OCI-LY3 (cell line): ENCODE measurements around the gene UQCRFS1.

Experiments
- H2AFZ ChIP-seq: fragments of 200-600, 300-600 bp; shearing (Covaris generic); 2 replicates; pipeline ENCODE4 v1.6.0; 2014; ENCODE audit warnings: antibody characterized with exemption, low read depth, low read length
- H3K27ac ChIP-seq: fragments of 200-600, 300-600 bp; sonication (generic); 2 replicates; pipeline ENCODE4 v1.5.1; 2014; ENCODE audit warnings: mild to moderate bottlenecking, low read length, moderate library complexity, mixed read lengths
- H3K27me3 ChIP-seq: fragments of 200-600, 300-600 bp; sonication (generic); 2 replicates; pipeline ENCODE4 v1.6.1; 2014; ENCODE audit warnings: low read depth, low read length, mixed read lengths
- H3K36me3 ChIP-seq: fragments of 200-600, 300-600 bp; sonication (generic); replicated peaks from 2 replicates; pipeline ENCODE3; 2014; ENCODE audit warnings: low read depth, low read length, mixed read lengths
- H3K4me1 ChIP-seq: fragments of 300-600, 200-600 bp; sonication (generic); 2 replicates; pipeline ENCODE4 v1.6.1; 2014; ENCODE audit warnings: low read length, mixed read lengths
- H3K4me2 ChIP-seq: fragments of 200-600, 300-600 bp; sonication (generic); 2 replicates; pipeline ENCODE4 v1.6.1; 2014; ENCODE audit warnings: low read length, mixed read lengths
- H3K4me3 ChIP-seq: fragments of 300-600, 200-600 bp; sonication (generic); 2 replicates; pipeline ENCODE4 v1.5.1; 2014; ENCODE audit warnings: antibody characterized with exemption, mild to moderate bottlenecking, low read length, moderate library complexity
- H3K79me2 ChIP-seq: fragments of 300-600, 200-600 bp; shearing (Covaris generic); 2 replicates; pipeline ENCODE4 v1.6.1; 2014; ENCODE audit warnings: mild to moderate bottlenecking, low read length, mixed read lengths
- H3K9ac ChIP-seq: fragments of 300-600, 200-600 bp; shearing (Covaris generic); 2 replicates; pipeline ENCODE4 v1.6.0; 2014; ENCODE audit warnings: mild to moderate bottlenecking, low read length, moderate library complexity
- H3K9me3 ChIP-seq: fragments of 200-600, 300-600 bp; shearing (Covaris generic); 2 replicates; pipeline ENCODE4 v1.6.1; 2014; ENCODE audit warnings: low read length, mixed read lengths; ENCODE audit not compliant: insufficient read depth
- H4K20me1 ChIP-seq: fragments of 200-600, 300-600 bp; sonication (generic); 2 replicates; pipeline ENCODE4 v1.6.1; 2016; ENCODE audit warnings: low read length, mixed read lengths; ENCODE audit not compliant: insufficient read depth
- EZH2phosphoT487 ChIP-seq: fragments of 200-600 bp; shearing (Covaris generic); IDR thresholded peaks from 2 replicates; pipeline ENCODE4 v1.6.1; 2018; ENCODE audit warnings: antibody characterized with exemption, mixed run types, low read depth
- TF ChIP-seq, protein P1 (sequence below): fragments of 200-600, 300-600 bp; sonication (generic); IDR thresholded peaks from 2 replicates; pipeline ENCODE4 v1.5.1; 2014; ENCODE audit warnings: antibody characterized with exemption, low read length, low read depth

The UQCRFS1 gene

DNA sequence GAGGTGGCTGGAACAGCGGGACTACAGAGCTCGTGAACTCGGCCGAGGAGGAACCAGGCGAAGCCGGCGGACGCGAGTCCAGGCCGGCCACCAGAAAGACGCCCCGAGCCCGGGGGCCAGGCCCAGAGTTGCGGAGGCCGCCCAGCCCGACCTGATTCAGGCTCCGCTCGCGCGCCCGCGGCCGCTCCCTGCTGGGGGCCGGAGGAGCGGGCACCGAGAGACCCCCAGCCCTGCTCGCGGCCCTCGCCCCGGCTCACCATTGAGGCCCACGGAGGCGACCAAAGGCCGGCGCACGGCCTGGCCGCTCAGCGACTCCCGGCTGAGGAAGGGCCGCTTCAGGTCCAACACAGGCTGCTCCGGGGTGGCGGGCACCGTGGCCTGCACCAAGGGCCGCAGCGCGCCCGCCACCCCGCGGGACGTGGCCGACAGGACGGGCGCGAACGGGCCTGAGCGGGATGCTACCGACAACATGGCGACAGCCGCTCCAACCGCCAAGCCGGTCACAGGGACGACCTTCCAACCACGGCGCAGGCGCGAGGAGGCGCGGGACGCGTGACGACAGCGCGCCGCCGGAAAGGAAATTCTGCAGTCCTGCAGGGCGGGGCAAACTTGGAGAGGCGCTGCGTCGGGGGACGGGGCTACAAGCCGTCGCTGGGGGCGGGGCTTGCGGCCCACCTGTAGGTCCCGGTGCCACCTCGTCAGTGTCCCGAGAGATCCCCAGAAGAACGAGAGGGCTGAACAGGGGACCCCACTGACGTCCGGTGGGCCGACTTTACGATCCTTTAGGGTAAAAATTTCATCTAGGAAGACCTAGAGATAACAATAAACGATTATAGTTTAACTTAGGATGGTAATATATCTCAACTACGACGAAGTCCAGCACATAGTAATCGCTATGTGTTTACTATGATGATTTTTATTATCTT, at the start of gene UQCRFS1:
Gene UQCRFS1 (minus strand): TSS at position 504 of the 926 bp plus-strand sequence. CDS start 33 bp downstream, at position 471.
- H3K4me3 ChIP-seq, result peak within 1 kb of the TSS; percentile 98
- peak within 1 kb of the TSS; percentile 57 for H3K27ac ChIP-seq
- H3K4me2 ChIP-seq, result peak within 1 kb of the TSS; percentile 81
- H3K9me3 ChIP-seq, result 0 out of 2 replicates have a peak, but pooled peaks cover 4% of the 10 kb centered on the region
- peaks cover 19% of the 10 kb centered on the region for H3K4me1 ChIP-seq
- peaks cover 20% of the 10 kb centered on the region for H3K36me3 ChIP-seq
- H3K79me2 ChIP-seq, result peaks cover 51% of the 10 kb centered on the region
- peak within 1 kb of the TSS; percentile 97 for H3K9ac ChIP-seq
- peak within 1 kb of the TSS; percentile 98 for H2AFZ ChIP-seq
- H3K27me3 ChIP-seq, result no peaks in the 10 kb centered on the region
- peaks cover 34% of the 10 kb centered on the region for H4K20me1 ChIP-seq
- TF ChIP-seq, protein P1, sequence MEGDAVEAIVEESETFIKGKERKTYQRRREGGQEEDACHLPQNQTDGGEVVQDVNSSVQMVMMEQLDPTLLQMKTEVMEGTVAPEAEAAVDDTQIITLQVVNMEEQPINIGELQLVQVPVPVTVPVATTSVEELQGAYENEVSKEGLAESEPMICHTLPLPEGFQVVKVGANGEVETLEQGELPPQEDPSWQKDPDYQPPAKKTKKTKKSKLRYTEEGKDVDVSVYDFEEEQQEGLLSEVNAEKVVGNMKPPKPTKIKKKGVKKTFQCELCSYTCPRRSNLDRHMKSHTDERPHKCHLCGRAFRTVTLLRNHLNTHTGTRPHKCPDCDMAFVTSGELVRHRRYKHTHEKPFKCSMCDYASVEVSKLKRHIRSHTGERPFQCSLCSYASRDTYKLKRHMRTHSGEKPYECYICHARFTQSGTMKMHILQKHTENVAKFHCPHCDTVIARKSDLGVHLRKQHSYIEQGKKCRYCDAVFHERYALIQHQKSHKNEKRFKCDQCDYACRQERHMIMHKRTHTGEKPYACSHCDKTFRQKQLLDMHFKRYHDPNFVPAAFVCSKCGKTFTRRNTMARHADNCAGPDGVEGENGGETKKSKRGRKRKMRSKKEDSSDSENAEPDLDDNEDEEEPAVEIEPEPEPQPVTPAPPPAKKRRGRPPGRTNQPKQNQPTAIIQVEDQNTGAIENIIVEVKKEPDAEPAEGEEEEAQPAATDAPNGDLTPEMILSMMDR, result no peak
- TF ChIP-seq EZH2phosphoT487, result no peak

DNA sequence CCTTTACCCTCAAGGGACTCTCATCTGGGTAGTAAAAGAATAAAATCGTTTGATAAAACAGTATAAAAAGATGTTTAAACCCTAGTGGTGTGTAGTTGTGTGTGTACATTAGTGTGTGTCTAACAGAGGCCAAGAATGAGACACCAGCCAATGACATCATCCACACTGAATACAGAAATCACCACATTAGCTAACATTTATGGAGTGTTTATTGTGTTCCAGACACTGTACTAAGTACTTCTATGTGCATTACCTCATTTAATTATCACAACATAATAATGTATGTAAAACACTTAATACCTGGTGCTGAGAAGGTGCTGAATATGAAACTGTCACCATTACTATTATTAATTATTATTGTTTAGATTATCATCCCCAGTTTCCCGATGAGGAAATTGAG, 49.1 kb upstream of the UQCRFS1 start:
- Histone ChIP-seq H2AFZ (no peak overlapping the region), H3K4me2 (no peak overlapping the region), H3K79me2 (no peaks in the 10 kb centered on the region), H3K36me3 (no peaks in the 10 kb centered on the region), H3K27ac (no peak overlapping the region), H3K9me3 (no peaks in the 10 kb centered on the region), H3K4me1 (peaks cover 8% of the 10 kb centered on the region; the same call in 1 of the 2 replicates), H4K20me1 (no peaks in the 10 kb centered on the region), H3K4me3 (no peak overlapping the region), H3K9ac (no peak overlapping the region), H3K27me3 (no peaks in the 10 kb centered on the region)
- TF ChIP-seq, protein P1, result no peak
- TF ChIP-seq EZH2phosphoT487, result no peak

DNA sequence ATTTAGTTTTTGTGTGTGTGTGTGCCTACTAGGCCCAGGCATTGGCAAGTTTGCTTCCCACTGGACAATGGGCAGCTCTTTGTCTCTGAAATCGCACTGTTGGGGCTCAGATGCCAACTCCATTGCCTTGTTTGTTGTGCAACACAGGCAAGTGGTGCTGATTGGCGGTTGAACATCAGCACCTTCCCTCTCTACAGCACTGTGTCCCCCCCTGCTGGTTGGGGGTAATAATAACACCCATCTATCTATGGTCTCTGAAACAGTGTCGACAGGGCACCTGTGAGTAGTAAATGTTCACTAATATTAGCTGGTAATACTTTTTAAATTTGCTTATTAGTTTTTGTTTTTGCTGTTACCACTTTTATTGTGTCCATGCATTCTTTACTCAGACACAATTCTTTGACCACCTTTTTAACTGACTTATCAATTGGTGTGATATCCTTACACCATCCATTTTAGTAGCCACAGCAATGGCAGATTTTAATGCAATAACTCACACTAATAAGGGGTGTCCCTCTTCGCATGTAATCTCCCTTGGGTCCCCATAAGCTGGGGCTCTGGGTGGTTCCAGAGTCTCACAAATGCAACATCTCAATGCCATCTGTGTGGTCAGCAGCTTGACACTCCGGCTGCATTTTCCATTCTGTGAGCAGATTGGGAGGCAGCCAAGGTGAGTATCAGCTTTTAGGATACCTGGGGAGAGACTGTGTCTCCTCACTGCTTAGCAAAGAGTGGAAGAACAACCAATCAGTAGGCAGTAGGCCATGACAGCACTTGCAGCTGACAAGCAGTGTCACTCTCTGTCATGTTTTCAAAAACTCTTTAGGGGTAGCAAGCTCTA, 47.7 kb upstream of the UQCRFS1 start:
- H3K9ac ChIP-seq, result no peak overlapping the region
- H3K4me2 ChIP-seq, result peak overlapping the region; percentile 44
- H3K4me1 ChIP-seq, result peaks cover 8% of the 10 kb centered on the region; the same call in 1 of the 2 replicates
- H3K9me3 ChIP-seq, result no peaks in the 10 kb centered on the region
- H2AFZ ChIP-seq, result peak overlapping the region; percentile 54; the same call in 1 of the 2 replicates
- no peaks in the 10 kb centered on the region for H3K79me2 ChIP-seq
- no peak overlapping the region for H3K27ac ChIP-seq
- TF ChIP-seq, protein P1, result peak; percentile 88
- no peak for TF ChIP-seq EZH2phosphoT487
- H3K4me3 ChIP-seq, result peak overlapping the region; percentile 6; the same call in 1 of the 2 replicates
- H4K20me1 ChIP-seq, result no peaks in the 10 kb centered on the region
- H3K27me3 ChIP-seq, result no peaks in the 10 kb centered on the region
- H3K36me3 ChIP-seq, result no peaks in the 10 kb centered on the region
